Left colon (tissue), 2 donors: ENCODE measurements around the gene EFCAB10. TPM values are rescaled to one million over a fixed set of nuclear protein-coding genes. Genes with fewer than 3 reads are reported as not detected.
"Not testable (repeated sequence)": the region's sequence is repeated elsewhere in the genome, so short reads cannot be mapped to it uniquely, and the experiment has no call there.

Experiments used
- ATAC-seq: fragments of 200-7000 bp; cut with Tn5 transposase; one replicate; pipeline ENCODE4 v1.9.1; 2020; ENCODE audit warnings: mild to moderate bottlenecking, moderate library complexity
- DNase-seq, 2 donors: peaks; one replicate each; pipeline ENCODE4 v3.0.0-alpha.2; 2020
- intact Hi-C, 2 donors: fragments of 100-400 bp; cut with DNase I in 1 of 2; cut with micrococcal nuclease in 1 of 2; formaldehyde crosslinking; loops; one replicate each; pipeline versions ENCODE4 v1.11.2 to v1.14.0; 2022; cut with DNase I, micrococcal nuclease
- total RNA-seq, 2 donors: library from RNA; stranded (reverse); fragmentation: NEBNext Ultra II Directional; extraction: Animal tissue kit (Norgen Biotek cat#: 25700); gene quantifications; one replicate each; pipeline ENCODE4 v1.2.1, GENCODE V29; 2021
- donor health status: DM: no; HTN: no; CAD: no.
- donor health status: DM: yes; HTN: yes; CAD: no.

EFCAB10 gene
- total RNA-seq, 2 donors from 2014 or later = not detected

DNA sequence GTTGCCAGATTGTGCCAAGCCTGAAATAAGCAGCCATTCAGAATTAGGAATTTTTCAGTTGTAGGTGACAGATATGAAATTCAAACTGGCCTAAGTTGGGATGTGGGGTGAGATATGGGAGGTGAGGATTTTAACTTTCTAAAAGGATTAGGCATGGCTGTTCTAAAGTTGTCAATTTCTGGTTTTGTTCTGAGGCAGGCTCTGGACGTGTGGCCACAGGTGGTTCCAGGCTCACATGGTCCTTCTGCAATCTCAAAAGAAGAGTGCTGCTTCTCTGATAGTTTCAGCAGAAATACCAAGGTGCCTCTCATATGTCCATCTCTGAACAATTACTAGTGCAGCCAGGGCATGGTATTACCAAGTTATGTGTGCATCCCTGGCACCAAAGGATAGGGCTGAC is 21.4 kb downstream of the EFCAB10 start:
- no peak for DNase-seq
- intact Hi-C loops = no loop called here
- ATAC-seq = no peak

DNA sequence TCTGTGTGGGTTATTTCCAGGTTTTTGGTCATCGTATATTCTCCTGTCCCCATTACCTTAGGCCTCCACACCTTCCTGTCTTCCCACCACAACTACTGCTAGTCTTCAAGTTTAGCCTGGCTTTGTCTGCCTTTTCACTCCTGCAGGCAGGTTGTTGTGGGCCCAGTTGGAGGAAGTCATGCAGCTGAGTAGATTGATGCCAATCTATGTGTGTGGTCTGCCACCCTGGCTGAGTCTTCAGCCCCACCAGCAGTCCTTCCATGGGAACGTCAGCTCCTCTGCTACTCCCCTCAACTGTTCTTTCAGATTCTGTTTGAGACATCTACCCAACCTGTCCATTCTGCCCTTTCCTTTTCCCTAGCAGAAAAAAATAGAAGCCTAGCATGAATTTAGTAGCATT is 43.0 kb downstream of the EFCAB10 start:
- DNase-seq (no peak), ATAC-seq (no peak)
- intact Hi-C loops = no loop called here

DNA sequence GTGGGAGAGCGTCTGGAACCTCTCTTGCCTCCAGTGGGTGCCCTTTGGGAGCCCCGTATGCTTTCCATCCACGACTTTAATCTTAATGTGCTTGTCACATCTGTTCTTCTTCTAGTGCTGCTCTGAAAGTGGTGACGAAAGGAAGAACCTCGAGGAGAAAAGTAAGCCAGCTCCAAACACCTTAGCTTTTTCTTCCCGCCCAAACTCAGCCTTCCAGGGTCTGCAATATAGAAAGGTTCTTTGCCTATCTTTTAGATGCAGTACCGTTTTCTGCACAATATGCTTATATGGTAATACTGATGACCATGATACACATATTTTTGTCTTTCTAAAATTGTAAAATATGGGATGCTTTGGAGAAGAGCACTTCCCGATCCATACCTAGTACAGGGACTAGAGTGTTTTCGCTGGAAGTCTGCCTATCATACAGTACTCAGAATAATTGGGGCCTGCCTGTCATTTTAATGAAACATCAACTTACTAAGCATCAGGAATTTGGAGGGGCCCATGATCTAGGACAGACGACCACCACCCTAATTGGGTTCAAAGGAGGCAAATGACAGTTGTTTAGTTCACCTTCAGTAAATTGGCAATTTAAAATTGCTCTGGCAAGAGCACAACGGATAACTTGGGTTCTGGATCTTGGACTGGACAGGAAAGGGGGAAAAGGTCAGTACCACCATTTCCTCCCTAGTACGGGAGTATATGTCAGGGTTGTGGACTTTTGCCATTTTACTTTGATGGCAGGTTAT is 48.4 kb downstream of the EFCAB10 start:
- intact Hi-C loops = no loop called here
- ATAC-seq (no peak), DNase-seq (no peak)

DNA sequence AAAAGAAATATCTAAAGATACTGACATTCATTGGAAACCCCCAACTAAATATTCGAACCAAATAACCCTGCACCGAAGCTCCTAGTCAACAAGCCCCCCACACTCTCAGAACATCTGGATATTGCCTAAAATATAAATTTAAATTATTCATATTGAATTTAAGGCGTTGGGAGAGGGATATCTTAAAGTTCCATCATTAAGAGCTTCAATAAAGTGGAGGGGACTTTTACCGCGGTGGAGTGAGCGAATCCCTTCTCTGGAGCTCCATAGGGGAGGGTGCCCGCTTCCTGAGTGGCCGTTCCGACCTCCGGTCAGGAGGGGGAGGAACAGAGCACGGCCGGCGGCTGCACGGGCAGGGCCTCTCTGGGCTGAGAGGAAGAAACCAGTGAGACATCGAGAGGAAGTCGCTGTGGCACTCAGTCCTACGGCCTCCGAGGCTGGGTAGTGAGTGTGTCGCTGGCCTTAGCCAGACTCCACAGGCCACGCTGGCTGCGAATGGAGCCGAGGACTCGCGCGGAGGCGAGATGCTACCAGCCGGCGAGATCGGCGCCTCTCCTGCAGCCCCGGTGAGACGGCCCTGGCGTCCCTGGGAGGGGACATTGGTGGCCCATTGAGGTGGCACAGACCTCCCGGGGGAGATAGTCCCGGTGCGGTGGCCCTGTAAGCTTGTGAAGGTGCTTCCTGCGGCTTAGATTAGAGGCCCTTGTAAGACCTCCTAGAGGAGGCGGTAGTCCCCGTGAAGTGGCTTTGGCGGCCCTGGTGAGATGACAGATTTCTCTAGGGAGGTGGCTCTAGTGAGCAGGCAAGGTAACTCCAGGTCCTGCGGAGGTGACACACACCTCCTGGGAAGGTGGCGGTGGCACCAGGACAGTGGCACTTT is 49.3 kb downstream of the EFCAB10 start, which contains the start of gene RINT1:
RINT1 (plus strand) TSS at position 410 of the 880 bp plus-strand sequence; CDS start at position 525, 115 bp downstream.
- DNase-seq = peak; percentile 91 to 92
- intact Hi-C loops = no loop called here
- peak; percentile 98 for ATAC-seq

DNA sequence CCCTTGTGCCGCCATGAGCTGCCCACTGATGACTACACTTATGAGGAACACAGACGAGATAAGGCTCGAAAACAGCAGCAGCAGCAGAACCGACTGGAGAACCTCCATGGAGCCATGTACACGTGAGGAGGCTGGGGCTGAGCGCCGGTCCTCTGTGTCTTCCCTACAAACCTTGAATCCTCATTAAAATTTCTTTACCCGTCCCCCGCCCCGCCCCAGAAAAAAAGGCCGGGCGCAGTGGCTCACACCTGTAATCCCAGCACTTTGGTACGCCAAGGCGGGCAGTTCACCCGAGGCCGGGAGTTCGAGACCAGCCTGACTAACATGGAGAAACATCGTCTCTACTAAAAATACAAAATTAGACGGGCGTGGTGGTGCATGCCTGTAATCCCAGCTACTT is 50.7 kb downstream of the EFCAB10 start:
- intact Hi-C loops = no loop called here
- no peak for ATAC-seq
- no peak for DNase-seq

DNA sequence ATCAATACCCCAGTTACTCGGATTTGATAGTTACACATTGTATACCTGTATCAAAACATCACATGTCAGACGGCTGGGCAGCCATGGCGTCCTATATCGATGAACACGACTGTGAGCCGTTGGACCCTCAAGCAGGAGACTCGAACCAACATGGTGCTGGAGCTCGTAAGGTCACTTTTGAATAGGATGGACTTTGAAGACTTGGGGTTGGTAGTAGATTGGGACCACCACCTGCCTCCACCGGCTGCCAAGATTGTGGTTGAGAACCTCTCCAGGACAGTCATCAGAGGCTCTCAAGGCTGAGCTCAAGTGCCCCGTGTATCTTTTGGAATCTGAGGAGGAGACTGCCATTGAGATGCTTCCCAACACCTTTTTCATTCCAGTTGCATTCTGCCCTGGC is 51.2 kb downstream of the EFCAB10 start:
- ATAC-seq (no peak), DNase-seq (no peak)
- intact Hi-C loops = no loop called here

DNA sequence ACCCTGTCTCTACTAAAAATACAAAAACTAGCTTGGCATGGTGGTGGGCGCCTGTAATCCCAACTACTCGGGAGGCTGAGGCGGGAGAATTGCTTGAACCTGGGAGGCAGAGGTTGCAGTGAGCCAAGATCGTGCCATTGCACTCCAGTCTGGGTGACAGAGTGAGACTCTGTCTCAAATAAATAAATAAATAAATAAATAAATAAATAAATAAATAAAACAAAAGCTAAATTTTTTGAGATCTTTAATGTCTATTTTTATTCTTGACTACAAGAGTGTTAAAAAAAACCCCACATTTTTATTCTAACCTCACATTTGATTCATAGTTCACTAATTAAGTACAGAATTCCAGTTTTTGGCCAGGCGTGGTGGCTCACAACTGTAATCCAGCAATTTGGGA is 53.6 kb downstream of the EFCAB10 start:
- intact Hi-C loops, ATAC-seq, DNase-seq: not testable (repeated sequence)

DNA sequence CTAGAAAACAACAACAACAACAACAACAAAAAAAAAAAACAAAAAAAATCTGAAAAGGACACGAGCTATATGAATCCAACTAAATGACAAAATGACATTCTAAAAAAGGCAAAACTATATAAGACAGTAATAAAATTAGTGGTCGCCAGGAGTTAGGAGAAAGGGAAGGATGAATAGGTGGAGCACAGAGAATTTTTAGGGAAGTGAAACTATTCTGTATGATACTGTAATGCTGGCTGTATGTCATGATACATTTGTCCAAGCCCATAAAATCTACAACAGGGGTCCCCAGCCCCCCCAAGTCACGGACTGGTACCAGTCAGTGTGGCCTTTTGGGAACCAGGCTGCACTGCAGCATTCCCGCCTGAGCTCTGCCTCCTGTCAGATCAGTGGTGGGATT is 56.5 kb downstream of the EFCAB10 start:
- DNase-seq (no peak), ATAC-seq (no peak)
- intact Hi-C loops = no loop called here

DNA sequence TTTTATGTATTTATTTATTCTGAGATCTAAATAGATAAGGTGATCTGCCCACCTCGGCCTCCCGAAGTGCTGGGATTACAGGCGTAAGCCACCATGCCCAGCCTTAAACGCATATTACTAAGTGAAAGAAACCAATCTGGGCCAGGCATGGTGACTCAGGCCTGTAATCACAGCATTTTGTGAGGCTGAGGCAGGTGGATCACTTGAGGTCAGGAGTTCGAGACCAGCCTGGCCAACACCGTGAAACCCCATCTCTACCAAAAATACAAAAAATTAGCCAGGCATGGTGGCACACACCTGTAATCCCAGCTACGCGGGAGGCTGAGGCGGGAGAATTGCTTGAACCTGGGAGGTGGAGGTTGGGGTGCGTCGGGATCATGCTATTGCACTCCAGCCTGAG is 56.9 kb downstream of the EFCAB10 start:
- ATAC-seq, DNase-seq, intact Hi-C loops: not testable (repeated sequence)

DNA sequence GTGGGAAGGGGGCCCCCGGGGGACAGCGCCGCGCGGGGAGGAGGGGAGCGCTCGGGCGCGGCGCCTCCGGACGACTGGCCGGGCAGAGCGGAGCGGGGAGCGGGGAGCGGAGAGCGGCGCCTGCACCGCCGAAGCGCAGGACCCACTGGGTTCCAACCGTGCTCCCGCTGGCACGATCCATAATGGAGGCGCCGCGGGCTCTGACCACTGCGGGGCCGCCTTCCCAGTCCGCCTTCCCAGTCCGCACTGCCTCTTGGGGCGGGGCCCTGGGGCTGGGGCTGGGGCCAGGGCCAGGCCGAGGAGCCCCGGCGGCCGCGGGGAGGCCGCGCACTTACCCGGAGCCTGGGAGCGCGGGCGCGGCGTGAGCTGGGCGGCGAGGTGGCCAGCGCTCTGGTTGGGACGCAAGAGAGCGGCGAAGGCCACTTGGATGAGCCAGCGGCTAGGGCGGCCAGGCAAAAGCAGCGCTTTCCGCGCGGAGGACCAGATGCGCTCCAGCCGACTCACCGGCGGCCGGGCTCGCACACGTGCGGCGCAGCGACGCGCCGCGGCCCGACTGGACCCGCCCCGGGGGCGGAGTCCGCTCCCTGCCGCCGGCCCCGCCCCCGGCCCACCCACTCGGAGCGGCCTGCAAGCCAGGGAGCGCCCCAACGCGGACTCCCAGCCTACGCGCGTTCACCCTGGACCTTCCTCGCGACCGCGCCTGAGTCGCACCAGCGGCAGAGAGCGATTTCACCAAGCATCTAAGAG is 59.4 kb downstream of the EFCAB10 start, which contains the start of gene PUS7:
PUS7 (minus strand) TSS at position 555 of the 747 bp plus-strand sequence. CDS start 13,759 bp downstream, outside the sequence.
- DNase-seq (peak; percentile 86 to 89), ATAC-seq (peak; percentile 93)
- intact Hi-C loops = no loop called here

DNA sequence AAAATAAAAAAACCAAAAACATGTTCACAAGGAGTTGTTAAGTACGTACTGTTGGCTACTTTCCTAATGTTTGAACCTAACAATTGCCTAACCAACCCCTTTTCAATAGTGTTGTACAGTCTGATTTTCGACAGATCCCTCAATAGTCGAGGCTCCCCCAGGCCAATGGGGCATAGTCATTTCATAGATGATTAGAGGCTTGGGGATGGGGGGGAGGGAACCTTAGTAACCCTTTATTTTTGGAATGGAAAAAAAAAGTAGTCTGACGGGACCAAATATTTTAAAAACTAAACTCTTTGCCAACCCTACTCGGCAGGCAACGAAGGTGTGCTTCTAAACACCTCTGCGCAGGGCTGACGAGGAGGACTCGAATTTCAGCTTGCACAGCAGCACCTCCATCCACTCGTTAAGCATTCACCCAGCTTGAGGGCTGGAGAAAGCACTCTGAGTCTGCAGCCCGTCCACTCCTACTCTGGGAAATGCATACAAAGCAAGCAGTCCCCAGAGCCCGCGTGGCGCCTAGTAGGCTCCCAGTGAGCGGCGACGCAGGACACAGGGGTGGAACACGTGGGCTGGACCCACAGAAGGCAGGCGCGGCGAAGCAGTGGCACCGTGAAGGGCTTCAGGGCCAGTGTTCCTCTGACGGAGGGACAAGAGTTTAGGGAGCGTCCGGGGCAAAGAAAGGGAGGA is 60.1 kb downstream of the EFCAB10 start:
- DNase-seq (peak; percentile 61 to 74), ATAC-seq (peak; percentile 66)
- intact Hi-C loops = no loop called here

DNA sequence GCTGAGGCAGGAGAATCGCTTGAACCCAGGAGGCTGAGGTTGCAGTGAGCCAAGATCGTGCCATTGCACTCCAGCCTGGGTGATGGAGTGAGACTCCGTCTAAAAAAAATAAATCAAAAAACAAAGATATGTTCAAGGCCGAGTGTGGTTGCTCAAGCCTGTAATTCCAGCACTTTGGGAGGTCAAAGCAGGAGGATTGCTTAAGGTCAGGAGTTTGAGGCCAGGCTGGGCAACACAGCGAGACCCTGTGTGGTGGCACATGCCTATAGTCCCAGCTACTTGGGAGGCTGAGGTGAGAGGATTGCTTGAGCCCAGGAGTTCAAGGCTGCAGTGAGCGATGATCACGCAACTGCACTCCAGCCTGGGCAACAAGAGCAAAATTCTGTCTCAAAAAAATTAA is 60.7 kb downstream of the EFCAB10 start:
- ATAC-seq, DNase-seq, intact Hi-C loops: not testable (repeated sequence)

DNA sequence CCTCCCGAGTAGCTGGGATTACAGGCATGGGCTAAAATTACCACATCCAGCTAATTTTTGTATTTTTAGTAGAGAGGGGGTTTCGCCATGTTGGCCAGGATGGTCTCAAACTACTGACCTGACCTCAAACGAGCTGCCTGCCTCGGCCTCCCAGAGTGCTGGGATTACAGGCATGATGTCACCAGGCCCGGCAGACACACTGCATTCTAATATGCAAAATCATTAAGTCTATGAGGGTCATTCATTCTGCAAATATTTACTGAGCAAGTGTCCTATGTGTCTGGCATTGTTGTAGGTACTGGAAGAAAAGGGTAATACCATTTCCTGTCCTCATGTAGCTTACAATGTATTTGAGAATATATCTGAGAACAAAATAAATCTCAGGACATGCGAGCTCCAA is 61.9 kb downstream of the EFCAB10 start:
- no peak for ATAC-seq
- no peak for DNase-seq
- intact Hi-C loops = no loop called here

DNA sequence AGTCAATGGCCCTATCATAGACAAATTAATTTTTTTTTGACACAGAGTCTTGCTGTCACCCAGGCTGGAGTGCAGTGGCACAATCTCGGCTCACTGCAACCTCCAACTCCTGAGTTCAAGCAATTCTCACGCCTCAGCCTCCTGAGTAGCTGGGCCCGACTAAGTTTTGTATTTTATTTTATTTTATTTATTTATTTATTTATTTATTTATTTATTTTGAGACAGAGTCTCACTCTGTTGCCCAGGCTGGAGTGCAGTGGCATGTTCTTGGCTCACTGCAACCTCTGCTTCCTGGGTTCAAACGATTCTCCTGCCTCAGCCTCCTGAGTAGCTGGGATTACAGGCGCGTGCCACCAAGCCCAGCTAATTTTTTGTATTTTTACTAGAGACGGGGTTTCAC is 65.7 kb downstream of the EFCAB10 start:
- ATAC-seq, DNase-seq, intact Hi-C loops: not testable (repeated sequence)

Other genes starting within 250 kb of the EFCAB10 start
- gene SRPK2, start 192.6 kb downstream of the EFCAB10 start, total RNA-seq = 10 to 100 TPM; 32.8 to 35.0 TPM
- 1 to 10 TPM; 5.9 to 8.9 TPM for gene PUS7, start 59.2 kb downstream of the EFCAB10 start, total RNA-seq
- gene RINT1, start 49.3 kb downstream of the EFCAB10 start, total RNA-seq = 10 to 100 TPM; 12.9 to 17.6 TPM